Heart left ventricle (tissue), 16 donors: ENCODE data around the gene LCN2. TPM values are rescaled to one million over a fixed set of nuclear protein-coding genes. Genes with fewer than 3 reads are reported as not detected.
A peak's percentile ranks its signal among the peaks of the same experiment; 100 is the strongest.

Source experiments
- ATAC-seq, 4 donors: fragments of 200-7000 bp; cut with Tn5 transposase; one replicate each; pipeline ENCODE4 v1.9.1; 2020 to 2022; ENCODE audit warnings: moderate library complexity in 4 of 4, mild to moderate bottlenecking in 3 of 4, moderate number of reproducible peaks in 1 of 4
- DNase-seq, 5 donors: peaks; one replicate each; pipeline ENCODE4 v3.0.0-alpha.2; 2020
- H3K27ac ChIP-seq, 12 donors: fragments of 200-600 bp; sonication (generic) in 4 of 12; one replicate each; pipeline versions ENCODE4 v1.5.0 to v1.8.0; 2016 to 2022; ENCODE audit warnings: mild to moderate bottlenecking in 2 of 12
- H3K27me3 ChIP-seq, 9 donors: fragments of 200-600 bp; sonication (generic) in 2 of 9; one replicate each; pipeline versions ENCODE4 v1.5.1 to v1.8.0; 2016 to 2022; ENCODE audit warnings: mild to moderate bottlenecking in 3 of 9
- H3K36me3 ChIP-seq, 9 donors: fragments of 200-600 bp; sonication (generic) in 2 of 9; one replicate each; pipeline versions ENCODE4 v1.5.0 to v1.8.0; 2018 to 2022; ENCODE audit warnings: mild to moderate bottlenecking in 2 of 9
- H3K4me1 ChIP-seq, 12 donors: fragments of 200-600 bp; sonication (generic) in 4 of 12; one replicate each; pipeline versions ENCODE4 v1.5.0 to v1.8.0; 2016 to 2022; ENCODE audit warnings: mild to moderate bottlenecking in 3 of 12
- H3K4me3 ChIP-seq, 12 donors: fragments of 200-600 bp; sonication (generic) in 4 of 12; one replicate each; pipeline versions ENCODE4 v1.5.0 to v1.8.0; 2017 to 2022; ENCODE audit warnings: mild to moderate bottlenecking in 9 of 12, moderate library complexity in 4 of 12
- H3K9me3 ChIP-seq, 12 donors: fragments of 200-600 bp; sonication (generic) in 4 of 12; one replicate each; pipeline versions ENCODE4 v1.5.0 to v1.8.0; 2016 to 2022; ENCODE audit warnings: mild to moderate bottlenecking in 1 of 12
- POLR2A ChIP-seq, 2 donors: fragments of 450-650 bp; IDR thresholded peaks; one replicate each; pipeline ENCODE4 v1.6.1; 2017; ENCODE audit warnings: antibody characterized with exemption in 2 of 2, mild to moderate bottlenecking in 2 of 2, moderate library complexity in 2 of 2
- whole genome bisulfite sequencing, 4 donors: extraction: QIAGEN DNeasy Blood & Tissue Kit in 2 of 4; methylation state at CpG; one replicate each; pipeline versions ENCODE4 v1.1.5 to v1.1.7; 2013 to 2018; 5-methylcytosine and 5-hydroxymethylcytosine counted together
- intact Hi-C, 10 donors: fragments of 100-400 bp; cut with DNase I; formaldehyde crosslinking; loops; one replicate each; pipeline versions ENCODE4 v1.11.1 to v1.14.2; 2022
- polyA plus RNA-seq, 2 donors: library from polyadenylated mRNA; stranded (reverse); fragments of 200-250 nt; gene quantifications; one replicate each; pipeline ENCODE4 v1.2.3, GENCODE V29; 2013
- total RNA-seq, 9 donors: library from RNA; depleted of rRNA in 2 of 9; stranded (reverse); fragments of >200 nt in 2 of 9; fragmentation: NEBNext Ultra II Directional in 3 of 9; extraction: Animal tissue kit (Norgen Biotek cat#: 25700) in 3 of 9; gene quantifications; one replicate each; pipeline versions ENCODE4 v1.1.0 to v1.2.4, GENCODE V29; 2016 to 2023
- TF ChIP-seq, protein P1 (sequence below), 12 donors: fragments of 200-600 bp; sonication (generic) in 4 of 12; IDR thresholded peaks; one replicate each; pipeline versions ENCODE4 v1.5.0 to v1.8.0; 2018 to 2022; ENCODE audit warnings: antibody characterized with exemption in 12 of 12, mild to moderate bottlenecking in 5 of 12
- donor health status: ischemic (EF 13 %, LVEDD 7.1; RV severe dilation, severe dysfunction).
- donor health status: healthy with polysubstance abuse.
- donor health status: DM: no; HTN: yes; CAD: no.
- donor health status: DM: no; HTN: no; CAD: no.
- donor health status: ischemic (EF 25% LVEDD 6.9; RV normal size, moderate dysfunction).
- donor health status: ischemic (EF 25% LVEDD 5.7; RV mildly dilated, moderate dysfunction).
- donor health status: healthy.
- donor health status: DM: yes; HTN: yes; CAD: no.
- donor health status: ischemic (EF 35%, LVEDD 5.7; RV mildly dilated, moderate dysfunction).
- donor health status: nonischemic (EF 11% LVEDD 7.7; RV severe dilation, severe dysfunction).
- donor health status: DM: yes; HTN: yes; CAD: no.
- donor health status: PGD.
- donor health status: ischemic (EF 29% LVEDD 5.4; RV normal size, mild dysfunction).
- donor health status: nonischemic (EF 23%, LVEDD 6.1; RV moderate dilation, normal function).

LCN2 gene
- total and polyA plus RNA-seq, 11 donors = 1.1 to 5.8 TPM; not detected in 9

DNA sequence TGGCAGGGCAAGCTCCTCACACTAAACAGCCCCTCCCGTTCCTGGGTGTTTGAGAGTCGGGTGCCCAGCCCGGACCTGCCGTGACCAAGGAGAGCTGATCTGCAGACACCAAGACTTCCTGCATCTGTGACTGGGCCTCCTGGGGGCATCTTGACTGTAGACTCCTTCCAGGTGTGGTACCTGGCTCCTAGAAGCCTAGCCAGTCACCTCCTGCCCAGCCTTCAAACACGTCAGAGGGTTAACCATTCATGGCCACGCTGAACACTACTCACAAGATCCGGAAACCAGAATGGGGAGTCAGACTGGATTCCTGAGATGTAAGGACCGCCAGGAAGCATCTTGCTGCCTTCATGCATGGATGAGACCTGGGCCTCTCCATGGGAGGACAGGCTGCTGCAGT lies 3.7 kb upstream of the LCN2 start:
- intact Hi-C loops = no loop called here
- TF ChIP-seq POLR2A (IDR thresholded peaks at IDR 0.05) = no peak
- TF ChIP-seq, protein P1, sequence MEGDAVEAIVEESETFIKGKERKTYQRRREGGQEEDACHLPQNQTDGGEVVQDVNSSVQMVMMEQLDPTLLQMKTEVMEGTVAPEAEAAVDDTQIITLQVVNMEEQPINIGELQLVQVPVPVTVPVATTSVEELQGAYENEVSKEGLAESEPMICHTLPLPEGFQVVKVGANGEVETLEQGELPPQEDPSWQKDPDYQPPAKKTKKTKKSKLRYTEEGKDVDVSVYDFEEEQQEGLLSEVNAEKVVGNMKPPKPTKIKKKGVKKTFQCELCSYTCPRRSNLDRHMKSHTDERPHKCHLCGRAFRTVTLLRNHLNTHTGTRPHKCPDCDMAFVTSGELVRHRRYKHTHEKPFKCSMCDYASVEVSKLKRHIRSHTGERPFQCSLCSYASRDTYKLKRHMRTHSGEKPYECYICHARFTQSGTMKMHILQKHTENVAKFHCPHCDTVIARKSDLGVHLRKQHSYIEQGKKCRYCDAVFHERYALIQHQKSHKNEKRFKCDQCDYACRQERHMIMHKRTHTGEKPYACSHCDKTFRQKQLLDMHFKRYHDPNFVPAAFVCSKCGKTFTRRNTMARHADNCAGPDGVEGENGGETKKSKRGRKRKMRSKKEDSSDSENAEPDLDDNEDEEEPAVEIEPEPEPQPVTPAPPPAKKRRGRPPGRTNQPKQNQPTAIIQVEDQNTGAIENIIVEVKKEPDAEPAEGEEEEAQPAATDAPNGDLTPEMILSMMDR (IDR thresholded peaks at IDR 0.05) = no peak
- Histone ChIP-seq H3K4me3 (no peak overlapping the region), H3K27me3 (no peaks in the 10 kb centered on the region), H3K9me3 (no peaks in the 10 kb centered on the region), H3K4me1 (peaks cover 0 to 38% (median 11%) of the 10 kb centered on the region in 12 donors), H3K36me3 (no peaks in the 10 kb centered on the region), H3K27ac (no peak overlapping the region)
- WGBS, 4 donors = 83 to 89% (median 86%) methylated on average over 8 of the region's 8 CpGs
- no peak for ATAC-seq
- no peak for DNase-seq

DNA sequence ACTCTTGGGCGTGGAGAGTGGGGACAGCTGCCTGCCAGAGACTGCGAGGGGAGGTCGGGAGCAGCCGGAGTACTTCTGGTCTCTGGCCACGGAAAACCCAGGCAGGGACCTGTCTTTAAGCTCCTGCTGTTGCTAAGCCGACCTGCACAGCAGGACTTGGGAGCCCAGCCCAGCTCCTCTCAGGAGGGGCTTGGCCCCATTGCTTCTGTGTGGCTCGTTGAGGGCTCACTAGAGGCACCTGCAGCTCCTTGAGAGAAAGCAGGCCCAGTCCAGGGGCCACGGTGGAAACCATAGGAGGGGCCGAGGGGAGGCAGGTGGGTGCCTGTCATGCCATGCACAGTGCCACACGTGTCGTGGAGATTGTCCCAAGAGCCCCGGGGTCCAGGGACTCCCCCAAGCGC lies 3.3 kb upstream of the LCN2 start:
- TF ChIP-seq, protein P1 (IDR thresholded peaks at IDR 0.05) = no peak
- no peak for TF ChIP-seq POLR2A (IDR thresholded peaks at IDR 0.05)
- Histone ChIP-seq H3K4me1 (peaks cover 0 to 39% (median 11%) of the 10 kb centered on the region in 12 donors), H3K36me3 (no peaks in the 10 kb centered on the region), H3K27me3 (no peaks in the 10 kb centered on the region), H3K9me3 (no peaks in the 10 kb centered on the region), H3K4me3 (no peak overlapping the region), H3K27ac (no peak overlapping the region)
- intact Hi-C loops = no loop called here
- WGBS, 4 donors = 76 to 87% (median 83%) methylated on average over 9 to 13 of the region's 13 CpGs
- ATAC-seq = no peak
- peak in 2 of 5 donors; percentile 20 to 46 for DNase-seq

DNA sequence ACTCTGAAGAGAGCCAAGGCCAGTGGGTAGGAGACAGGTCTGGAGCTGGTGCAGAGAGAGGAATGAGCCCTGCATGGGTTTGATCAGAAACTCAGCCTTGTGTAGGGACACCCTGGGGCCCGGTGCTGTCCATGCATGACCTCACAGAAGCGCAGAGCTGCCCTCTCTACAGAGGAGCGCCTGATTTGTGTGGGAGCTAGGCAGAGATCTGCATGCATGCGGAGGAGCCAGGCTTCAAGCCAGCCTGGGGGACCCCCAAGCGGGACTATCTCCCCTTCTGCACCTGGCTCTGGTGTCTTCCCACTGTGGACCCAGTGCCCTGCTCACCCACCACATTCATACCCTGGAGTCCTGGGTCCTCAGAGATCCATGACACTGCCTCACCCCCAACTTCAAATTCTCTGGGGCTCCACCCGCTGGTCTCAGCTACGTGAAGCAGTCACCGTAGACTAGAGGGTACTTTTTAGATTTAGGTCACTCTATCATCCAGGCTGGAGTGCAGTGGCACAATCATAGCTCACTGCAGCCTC lies 2.6 kb upstream of the LCN2 start:
- Histone ChIP-seq H3K9me3 (no peaks in the 10 kb centered on the region), H3K4me1 (peaks cover 0 to 39% (median 11%) of the 10 kb centered on the region in 12 donors), H3K4me3 (no peak overlapping the region), H3K36me3 (no peaks in the 10 kb centered on the region), H3K27me3 (no peaks in the 10 kb centered on the region), H3K27ac (no peak overlapping the region)
- DNase-seq = peak in 2 of 5 donors; percentile 7 to 29
- no peak for ATAC-seq
- intact Hi-C loops = no loop called here
- WGBS, 4 donors = 94 to 96% (median 95%) methylated on average over 4 to 8 of the region's 8 CpGs
- TF ChIP-seq, protein P1 (IDR thresholded peaks at IDR 0.05) = no peak
- TF ChIP-seq POLR2A (IDR thresholded peaks at IDR 0.05) = no peak

DNA sequence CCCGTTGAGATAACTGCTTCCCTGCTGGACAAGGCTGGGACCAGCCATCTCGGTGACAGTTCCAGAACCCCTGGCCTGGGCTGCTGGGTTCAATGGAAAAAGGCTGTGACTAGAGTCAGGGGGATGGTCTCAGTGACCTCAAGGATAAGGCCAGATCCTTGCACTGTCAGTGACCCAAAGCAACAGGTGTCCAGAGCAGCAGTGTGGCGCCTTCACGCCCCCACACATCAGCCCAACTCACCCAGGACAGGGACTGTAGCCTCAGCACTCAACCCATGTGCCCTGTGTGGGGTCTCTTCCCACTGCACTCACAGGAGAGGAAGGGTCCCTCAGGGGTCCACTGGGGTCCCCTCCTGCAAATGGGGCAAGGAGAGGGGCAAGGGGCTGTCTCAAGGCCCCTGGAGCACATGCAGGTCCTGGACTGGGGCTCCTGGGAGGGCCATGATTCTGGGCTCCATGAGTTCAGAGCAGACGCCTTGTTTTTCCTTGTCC lies 698 bp upstream of the LCN2 start:
- WGBS, 4 donors = 78 to 86% (median 85%) methylated on average over 3 to 5 of the region's 5 CpGs
- no peaks in the 10 kb centered on the region for H3K27me3 ChIP-seq
- ATAC-seq (no peak), DNase-seq (peak in 2 of 5 donors; percentile 13 to 34)
- H3K9me3 ChIP-seq = no peaks in the 10 kb centered on the region
- H3K36me3 ChIP-seq = no peaks in the 10 kb centered on the region
- peak overlapping the region in 3 of 12 donors; percentile 1 to 24 (median 23) for H3K27ac ChIP-seq
- no peak overlapping the region for H3K4me3 ChIP-seq
- no peak for TF ChIP-seq POLR2A (IDR thresholded peaks at IDR 0.05)
- TF ChIP-seq, protein P1 (IDR thresholded peaks at IDR 0.05) = no peak
- H3K4me1 ChIP-seq = peaks cover 0 to 28% (median 8%) of the 10 kb centered on the region in 12 donors
- intact Hi-C loops = no loop called here
